Liver (tissue), 9 donors: ENCODE measurements around the gene CLCF1. TPM values are rescaled to one million over a fixed set of nuclear protein-coding genes. Genes with fewer than 3 reads are reported as not detected.
A peak's percentile ranks its signal among the peaks of the same experiment; 100 is the strongest.

Source experiments
- DNase-seq: peaks from one replicate; pipeline ENCODE4 v3.0.0-alpha.2; 2017; ENCODE audit warnings: low spot score
- H3K27ac ChIP-seq, 2 donors: one replicate each; pipeline ENCODE4 v1.7.0; 2013; ENCODE audit warnings: inconsistent platforms in 2 of 2, low read length in 2 of 2, control low read depth in 1 of 2, low read depth in 1 of 2, mild to moderate bottlenecking in 1 of 2
- H3K27me3 ChIP-seq, 4 donors: one replicate each; pipeline versions ENCODE4 v1.6.1 to v1.7.0; 2013; ENCODE audit warnings: low read length in 3 of 4, inconsistent platforms in 1 of 4, mild to moderate bottlenecking in 1 of 4, moderate library complexity in 1 of 4; ENCODE audit not compliant: control insufficient read depth in 4 of 4, insufficient read depth in 4 of 4
- H3K36me3 ChIP-seq, 4 donors: one replicate each; pipeline versions ENCODE4 v1.6.1 to v1.7.0; 2013; ENCODE audit warnings: low read length in 3 of 4, mild to moderate bottlenecking in 3 of 4, low read depth in 1 of 4, moderate library complexity in 1 of 4; ENCODE audit not compliant: control insufficient read depth in 4 of 4, insufficient read depth in 3 of 4
- H3K4me1 ChIP-seq, 4 donors: one replicate each; pipeline versions ENCODE4 v1.6.1 to v1.7.0; 2013; ENCODE audit warnings: low read length in 3 of 4, mild to moderate bottlenecking in 3 of 4, moderate library complexity in 1 of 4; ENCODE audit not compliant: control insufficient read depth in 4 of 4, insufficient read depth in 4 of 4
- H3K4me3 ChIP-seq, 3 donors: one replicate each; pipeline versions ENCODE4 v1.6.1 to v1.7.0; 2013; ENCODE audit warnings: low read length in 3 of 3, control low read depth in 1 of 3, low read depth in 1 of 3, mild to moderate bottlenecking in 1 of 3
- H3K9ac ChIP-seq, 2 donors: one replicate each; pipeline ENCODE4 v1.7.0; 2013; ENCODE audit warnings: low read length in 2 of 2, mild to moderate bottlenecking in 2 of 2, moderate library complexity in 2 of 2, control low read depth in 1 of 2, low read depth in 1 of 2
- H3K9me3 ChIP-seq, 4 donors: one replicate each; pipeline versions ENCODE4 v1.6.1 to v1.7.0; 2013; ENCODE audit warnings: low read length in 3 of 4; ENCODE audit not compliant: control insufficient read depth in 4 of 4
- ATF3 ChIP-seq: IDR thresholded peaks from 2 replicates; pipeline ENCODE4 v1.6.1; 2016; ENCODE audit warnings: antibody characterized with exemption
- CTCF ChIP-seq: fragments of 150-350 bp; IDR thresholded peaks from 2 replicates; pipeline ENCODE4 v1.5.1; 2017; ENCODE audit warnings: improper control_type of control experiment, low read depth, low read length; ENCODE audit not compliant: missing input control
- EGR1 ChIP-seq, 2 donors: IDR thresholded peaks; 2 replicates each; pipeline ENCODE4 v1.6.1; 2016 to 2018; ENCODE audit warnings: antibody characterized with exemption in 2 of 2, low read depth in 2 of 2
- FOXA1 ChIP-seq: IDR thresholded peaks from 2 replicates; pipeline ENCODE4 v1.6.1; 2016; ENCODE audit warnings: antibody characterized with exemption
- FOXA2 ChIP-seq: IDR thresholded peaks from 2 replicates; pipeline ENCODE4 v1.6.1; 2016; ENCODE audit warnings: antibody characterized with exemption
- GABPA ChIP-seq, 2 donors: IDR thresholded peaks in 1 of 2; conservative IDR thresholded peaks in 1 of 2; 2 replicates each; pipeline ENCODE4 v1.6.1; 2016; ENCODE audit warnings: antibody characterized with exemption in 2 of 2, mild to moderate bottlenecking in 1 of 2, moderate library complexity in 1 of 2
- HNF4A ChIP-seq, 2 donors: conservative IDR thresholded peaks; 2 replicates each; pipeline ENCODE4 v1.6.1; 2016; ENCODE audit warnings: antibody characterized with exemption in 2 of 2, mild to moderate bottlenecking in 2 of 2
- HNF4G ChIP-seq: IDR thresholded peaks from 2 replicates; pipeline ENCODE4 v1.6.1; 2016; ENCODE audit warnings: antibody characterized with exemption
- JUND ChIP-seq, 2 donors: IDR thresholded peaks; 2 replicates each; pipeline ENCODE4 v1.6.1; 2016; ENCODE audit warnings: antibody characterized with exemption in 2 of 2
- MAX ChIP-seq: IDR thresholded peaks from 2 replicates; pipeline ENCODE4 v1.6.1; 2016; ENCODE audit warnings: antibody characterized with exemption
- NR2F2 ChIP-seq: IDR thresholded peaks from 2 replicates; pipeline ENCODE4 v1.6.1; 2016; ENCODE audit warnings: antibody characterized with exemption
- RAD21 ChIP-seq, 2 donors: IDR thresholded peaks; 2 replicates each; pipeline ENCODE4 v1.6.1; 2016; ENCODE audit warnings: antibody characterized with exemption in 2 of 2, mild to moderate bottlenecking in 2 of 2
- REST ChIP-seq: IDR thresholded peaks from 2 replicates; pipeline ENCODE4 v1.6.1; 2016; ENCODE audit warnings: antibody characterized with exemption, mild to moderate bottlenecking
- RXRA ChIP-seq, 2 donors: IDR thresholded peaks; 2 replicates each; pipeline ENCODE4 v1.6.1; 2017 to 2018; ENCODE audit warnings: antibody characterized with exemption in 2 of 2, mild to moderate bottlenecking in 1 of 2
- SP1 ChIP-seq: IDR thresholded peaks from 2 replicates; pipeline ENCODE4 v1.6.1; 2018; ENCODE audit warnings: antibody characterized with exemption, mild to moderate bottlenecking
- TAF1 ChIP-seq: conservative IDR thresholded peaks from 2 replicates; pipeline ENCODE4 v1.6.1; 2016; ENCODE audit warnings: antibody characterized with exemption, mild to moderate bottlenecking
- YY1 ChIP-seq: IDR thresholded peaks from 2 replicates; pipeline ENCODE4 v1.6.1; 2016; ENCODE audit warnings: antibody characterized with exemption, mild to moderate bottlenecking
- WGBS: extraction: QIAGEN DNeasy Blood & Tissue Kit; methylation state at CpG from one replicate; pipeline ENCODE4 v1.1.7; 2013; 5-methylcytosine and 5-hydroxymethylcytosine counted together
- polyA plus RNA-seq, 2 donors: library from polyadenylated mRNA; stranded (reverse) in 1 of 2; unstranded in 1 of 2; fragments of 200-250 nt in 1 of 2; fragments of >200 nt in 1 of 2; fragmentation: Nextera tagmentation in 1 of 2; extraction: Ambion mirVana in 1 of 2; gene quantifications; one replicate each; pipeline versions ENCODE4 v1.2.1 to v1.2.3, GENCODE V29; 2013 to 2015
- total RNA-seq, 2 donors: library from RNA; depleted of rRNA; stranded (reverse); fragments of >200 nt; gene quantifications; one replicate each; pipeline ENCODE4 v1.2.3, GENCODE V29; 2014
- donor health status: healthy.
- donor health status: healthy.
- donor health status: healthy.
- donor health status: healthy.
- donor health status: healthy.

CLCF1 gene
- total and polyA plus RNA-seq, 4 donors = 0.14 to 1.8 (median 0.20) TPM

GRCh38 chr11:67410369-67410831 is 37.0 kb upstream of the CLCF1 start:
- DNase-seq = no peak
- H3K27me3 ChIP-seq = no peaks in the 10 kb centered on the region
- H3K9me3 ChIP-seq = no peaks in the 10 kb centered on the region
- peaks cover 0 to 7% (median 1%) of the 10 kb centered on the region in 4 donors for H3K4me1 ChIP-seq
- no peaks in the 10 kb centered on the region for H3K36me3 ChIP-seq
- no peak overlapping the region for H3K4me3 ChIP-seq
- WGBS = 68% methylated on average over 15 of the region's 15 CpGs
- TF ChIP-seq YY1 = no peak
- TF ChIP-seq MAX = no peak
- no peak for TF ChIP-seq HNF4A (conservative IDR thresholded peaks at IDR 0.05)
- no peak for TF ChIP-seq SP1
- no peak for TF ChIP-seq JUND (IDR thresholded peaks at IDR 0.05)
- TF ChIP-seq FOXA1 = no peak
- TF ChIP-seq ATF3 = no peak
- TF ChIP-seq TAF1 = no peak
- no peak for TF ChIP-seq GABPA (IDR thresholded peaks at IDR 0.05 in 1 of 2, conservative IDR thresholded peaks at IDR 0.05 in 1 of 2)
- no peak for TF ChIP-seq FOXA2
- no peak for TF ChIP-seq RXRA (IDR thresholded peaks at IDR 0.05)
- no peak for TF ChIP-seq RAD21 (IDR thresholded peaks at IDR 0.05)
- no peak for TF ChIP-seq EGR1 (IDR thresholded peaks at IDR 0.05; ENCODE audit: low read depth in 2 of 2)
- TF ChIP-seq HNF4G = no peak
- no peak overlapping the region for H3K9ac ChIP-seq
- no peak overlapping the region for H3K27ac ChIP-seq

- H3K9me3 ChIP-seq = no peaks in the 10 kb centered on the region
- WGBS = 27% methylated on average over 13 of the region's 13 CpGs
- no peaks in the 10 kb centered on the region for H3K36me3 ChIP-seq
- H3K9ac ChIP-seq = no peak overlapping the region
- TF ChIP-seq FOXA2 (no peak), REST (no peak), CTCF (no peak), NR2F2 (no peak), RXRA (IDR thresholded peaks at IDR 0.05) (no peak), YY1 (no peak), ATF3 (no peak), HNF4G (no peak), MAX (no peak), EGR1 (IDR thresholded peaks at IDR 0.05; ENCODE audit: low read depth in 2 of 2) (no peak), TAF1 (no peak)
- no peak overlapping the region for H3K4me3 ChIP-seq
- peak overlapping the region in 1 of 2 donors; percentile 5 for H3K27ac ChIP-seq
- no peaks in the 10 kb centered on the region for H3K27me3 ChIP-seq
- DNase-seq = no peak
- H3K4me1 ChIP-seq = peaks cover 0 to 4% (median 0%) of the 10 kb centered on the region in 4 donors
Measured at GRCh38 chr11:67409781-67410368, 36.5 kb upstream of the CLCF1 start.
